ENCODE data around the gene TRPV3. TPM values are rescaled to one million over a fixed set of nuclear protein-coding genes. Genes with fewer than 3 reads are reported as not detected.

TRPV3 gene
- total RNA-seq, 1 experiment from 2014 or later, result 0.38 TPM

DNA sequence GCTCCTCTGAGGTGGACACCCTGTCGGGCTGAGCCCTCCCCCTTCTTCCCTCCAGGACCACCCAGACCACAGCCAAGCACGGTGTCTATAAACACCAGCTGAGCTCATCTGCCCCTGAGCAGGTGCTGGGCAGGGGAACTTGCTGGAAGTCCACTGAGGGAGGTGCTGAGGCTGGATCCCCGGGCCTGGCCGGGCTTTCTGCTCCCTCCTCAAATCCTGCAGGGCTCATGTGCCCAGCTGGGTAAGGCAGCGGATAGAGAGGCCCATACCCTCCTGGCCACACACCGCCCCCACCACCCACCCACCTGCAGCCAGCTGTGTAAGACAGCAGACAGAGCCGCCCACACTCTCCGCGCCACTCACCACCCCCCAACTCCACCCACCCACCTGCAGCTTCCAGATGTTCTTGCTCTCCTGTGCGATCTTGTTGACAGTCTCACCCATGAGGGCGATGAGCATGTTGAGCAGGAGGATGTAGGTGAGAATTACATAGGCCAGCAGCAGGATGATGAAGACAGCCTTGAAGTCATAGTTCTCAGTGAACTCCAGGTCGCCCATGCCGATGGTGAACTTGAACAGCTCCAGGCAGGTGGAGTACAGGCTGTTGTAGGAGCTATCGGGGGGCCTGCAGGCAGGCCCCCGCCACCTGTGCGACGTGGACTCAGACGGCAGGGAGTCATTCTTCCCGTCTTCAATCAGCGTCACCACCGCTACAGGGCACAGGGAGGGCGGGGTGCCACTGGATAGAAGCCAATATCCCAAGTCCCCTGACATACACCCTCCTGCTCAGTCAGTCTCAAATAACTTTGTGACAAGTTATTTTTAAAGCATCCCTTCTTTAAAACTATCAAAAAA is 15.9 kb upstream of the TRPV3 start:
- CTCF ChIA-PET, result interaction anchor here (0.6 kb wide), 2 partner anchors 12 to 347 kb away, joined by 3 to 4 read pairs; no protein-coding TSS in a partner anchor
- no peak overlapping the region for H3K27ac Mint-ChIP-seq (ENCODE audit: unreplicated experiment)

GRCh38 chr17:3572231-3572630 is 14.6 kb upstream of the TRPV3 start:
- BruUV-seq (replicated peaks), result no TSS peak
- intact Hi-C loops (cut with micrococcal nuclease; ENCODE audit: unreplicated experiment), result no loop called here
- CTCF ChIA-PET, result no interaction called here

More for the DNA sequence above, 15.9 kb upstream of the TRPV3 start:
- peaks cover 13% of the 10 kb centered on the region for H3K36me3 Mint-ChIP-seq (ENCODE audit: insufficient read depth, unreplicated experiment)
- H3K9me3 Mint-ChIP-seq (ENCODE audit: low read depth, unreplicated experiment), result no peaks in the 10 kb centered on the region
- BruUV-seq (replicated peaks), result no TSS peak
- no peak overlapping the region for H3K4me3 Mint-ChIP-seq (ENCODE audit: low read depth, unreplicated experiment)
- no peak for DNase-seq
- intact Hi-C loops (cut with micrococcal nuclease; ENCODE audit: unreplicated experiment), result no loop called here
- no peaks in the 10 kb centered on the region for H3K27me3 Mint-ChIP-seq (ENCODE audit: unreplicated experiment)
- H3K4me1 Mint-ChIP-seq (ENCODE audit: low read depth, unreplicated experiment), result no peaks in the 10 kb centered on the region
- TF ChIP-seq CTCF (IDR thresholded peaks at IDR 0.05; ENCODE audit: unreplicated experiment), result no peak

GRCh38 chr17:3571043-3571900 is 13.7 kb upstream of the TRPV3 start:
- H3K27ac Mint-ChIP-seq (ENCODE audit: unreplicated experiment), result no peak overlapping the region
- peaks cover 13% of the 10 kb centered on the region for H3K36me3 Mint-ChIP-seq (ENCODE audit: insufficient read depth, unreplicated experiment)
- H3K4me3 Mint-ChIP-seq (ENCODE audit: low read depth, unreplicated experiment), result no peak overlapping the region
- CTCF ChIA-PET, result no interaction called here
- no peaks in the 10 kb centered on the region for H3K9me3 Mint-ChIP-seq (ENCODE audit: low read depth, unreplicated experiment)
- BruUV-seq (replicated peaks), result no TSS peak
- no peak for TF ChIP-seq CTCF (IDR thresholded peaks at IDR 0.05; ENCODE audit: unreplicated experiment)
- no peak for DNase-seq
- no peaks in the 10 kb centered on the region for H3K27me3 Mint-ChIP-seq (ENCODE audit: unreplicated experiment)
- H3K4me1 Mint-ChIP-seq (ENCODE audit: low read depth, unreplicated experiment), result no peaks in the 10 kb centered on the region
- intact Hi-C loops (cut with micrococcal nuclease; ENCODE audit: unreplicated experiment), result no loop called here

More at GRCh38 chr17:3572231-3572630, 14.6 kb upstream of the TRPV3 start:
- H3K27ac Mint-ChIP-seq (ENCODE audit: unreplicated experiment), result no peak overlapping the region
- no peaks in the 10 kb centered on the region for H3K4me1 Mint-ChIP-seq (ENCODE audit: low read depth, unreplicated experiment)
- TF ChIP-seq CTCF (IDR thresholded peaks at IDR 0.05; ENCODE audit: unreplicated experiment), result no peak
- H3K9me3 Mint-ChIP-seq (ENCODE audit: low read depth, unreplicated experiment), result no peaks in the 10 kb centered on the region
- no peak for DNase-seq
- no peaks in the 10 kb centered on the region for H3K27me3 Mint-ChIP-seq (ENCODE audit: unreplicated experiment)
- H3K36me3 Mint-ChIP-seq (ENCODE audit: insufficient read depth, unreplicated experiment), result peaks cover 13% of the 10 kb centered on the region
- no peak overlapping the region for H3K4me3 Mint-ChIP-seq (ENCODE audit: low read depth, unreplicated experiment)

- DNase-seq, result no peak
- TF ChIP-seq CTCF (IDR thresholded peaks at IDR 0.05; ENCODE audit: unreplicated experiment), result no peak
- intact Hi-C loops (cut with micrococcal nuclease; ENCODE audit: unreplicated experiment), result no loop called here
- Mint-ChIP-seq H3K36me3 (ENCODE audit: insufficient read depth, unreplicated experiment) (peaks cover 13% of the 10 kb centered on the region), H3K27ac (ENCODE audit: unreplicated experiment) (no peak overlapping the region), H3K4me3 (ENCODE audit: low read depth, unreplicated experiment) (no peak overlapping the region), H3K9me3 (ENCODE audit: low read depth, unreplicated experiment) (no peaks in the 10 kb centered on the region), H3K4me1 (ENCODE audit: low read depth, unreplicated experiment) (no peaks in the 10 kb centered on the region), H3K27me3 (ENCODE audit: unreplicated experiment) (no peaks in the 10 kb centered on the region)
- CTCF ChIA-PET, result no interaction called here
- no TSS peak for BruUV-seq (replicated peaks)
Measured at GRCh38 chr17:3569534-3570137, 12.0 kb upstream of the TRPV3 start.

Data from Calu3 (cell line).